Hepatocyte (in vitro differentiated cells): ENCODE data around the gene AP2A2. TPM values are rescaled to one million over a fixed set of nuclear protein-coding genes. Genes with fewer than 3 reads are reported as not detected.

ENCODE experiments used
- DNase-seq: peaks from one replicate; pipeline ENCODE4 v3.0.0-alpha.2; 2016; ENCODE audit warnings: low spot score
- H2AFZ ChIP-seq: fragments of 200-600 bp; sonication (generic); 2 replicates; pipeline ENCODE4 v1.6.0; 2016; ENCODE audit warnings: antibody characterized with exemption, mild to moderate bottlenecking
- H3K27ac ChIP-seq: fragments of 200-600 bp; sonication (generic); 2 replicates; pipeline ENCODE4 v1.5.1; 2016; ENCODE audit warnings: mild to moderate bottlenecking
- H3K27me3 ChIP-seq: fragments of 200-600 bp; sonication (generic); 2 replicates; pipeline ENCODE4 v1.6.1; 2016
- H3K36me3 ChIP-seq: fragments of 200-600 bp; sonication (generic); replicated peaks from 2 replicates; pipeline ENCODE4 v1.5.1; 2016; ENCODE audit warnings: low read depth; ENCODE audit not compliant: insufficient read depth
- H3K4me1 ChIP-seq: fragments of 200-600 bp; sonication (generic); 2 replicates; pipeline ENCODE4 v1.5.1; 2016; ENCODE audit warnings: mild to moderate bottlenecking, moderate library complexity; ENCODE audit not compliant: insufficient read depth
- H3K4me2 ChIP-seq: fragments of 200-600 bp; sonication (generic); 2 replicates; pipeline ENCODE4 v1.6.0; 2016
- H3K4me3 ChIP-seq: fragments of 200-600 bp; sonication (generic); 2 replicates; pipeline ENCODE4 v1.5.1; 2016; ENCODE audit warnings: mild to moderate bottlenecking
- H3K79me2 ChIP-seq: fragments of 200-600 bp; sonication (generic); 2 replicates; pipeline ENCODE4 v1.6.0; 2017; ENCODE audit warnings: mild to moderate bottlenecking
- H3K9me2 ChIP-seq: fragments of 200-600 bp; sonication (generic); replicated peaks from 2 replicates; pipeline ENCODE4 v1.6.0; 2017; ENCODE audit warnings: mild to moderate bottlenecking; ENCODE audit not compliant: insufficient read depth
- H3K9me3 ChIP-seq: fragments of 200-600 bp; sonication (generic); 2 replicates; pipeline ENCODE4 v1.5.1; 2016; ENCODE audit warnings: low read depth, mild to moderate bottlenecking
- H4K20me1 ChIP-seq: fragments of 200-600 bp; sonication (generic); 2 replicates; pipeline ENCODE4 v1.6.0; 2016; ENCODE audit warnings: mild to moderate bottlenecking; ENCODE audit not compliant: insufficient read depth, poor library complexity, severe bottlenecking
- CTCF ChIP-seq: fragments of 200-600 bp; sonication (generic); IDR thresholded peaks from 2 replicates; pipeline ENCODE4 v1.5.1; 2016; ENCODE audit warnings: antibody characterized with exemption, mild to moderate bottlenecking; ENCODE audit not compliant: poor library complexity
- EZH2 ChIP-seq: fragments of 200-600 bp; sonication (generic); IDR thresholded peaks from 2 replicates; pipeline ENCODE4 v1.6.1; 2016; ENCODE audit warnings: antibody characterized with exemption, mild to moderate bottlenecking, borderline replicate concordance
- EZH2phosphoT487 ChIP-seq: fragments of 200-600 bp; sonication (generic); IDR thresholded peaks from one replicate; pipeline ENCODE4 v1.6.1; 2018; ENCODE audit warnings: antibody characterized with exemption, mild to moderate bottlenecking, low read depth, moderate library complexity; ENCODE audit not compliant: unreplicated experiment, severe bottlenecking
- whole genome bisulfite sequencing: methylation state at CpG from one replicate; pipeline ENCODE4 v1.1.6; 2016; ENCODE audit warnings: low lambda C conversion rate; ENCODE audit errors: missing lambda C conversion rate; 5-methylcytosine and 5-hydroxymethylcytosine counted together
- polyA plus RNA-seq: library from polyadenylated mRNA; unstranded; fragments of >200 nt; fragmentation: Nextera tagmentation; extraction: Ambion mirVana; gene quantifications from 2 replicates; pipeline ENCODE4 v1.2.1, GENCODE V29; 2016
- total RNA-seq: library from RNA; depleted of rRNA; stranded (reverse); fragments of >200 nt; gene quantifications from 2 replicates; pipeline ENCODE4 v1.2.3, GENCODE V29; 2014

The AP2A2 gene
- total and polyA plus RNA-seq, 2 experiments from 2014 or later, result 49.7 to 68.0 TPM

- Histone ChIP-seq H3K27me3 (peaks cover 4% of the 10 kb centered on the region), H3K4me2 (no peak overlapping the region), H2AFZ (no peak overlapping the region), H3K4me1 (peaks cover 6% of the 10 kb centered on the region), H3K4me3 (no peak overlapping the region), H3K9me2 (no peaks in the 10 kb centered on the region), H3K36me3 (no peaks in the 10 kb centered on the region), H3K27ac (no peak overlapping the region), H3K79me2 (no peaks in the 10 kb centered on the region), H3K9me3 (no peaks in the 10 kb centered on the region), H4K20me1 (no peaks in the 10 kb centered on the region)
- DNase-seq, result no peak
- TF ChIP-seq CTCF (no peak), EZH2 (no peak), EZH2phosphoT487 (no peak)
- WGBS, result 92% methylated on average over 17 of the region's 18 CpGs
These were observed 124.4 kb downstream of the AP2A2 start for GRCh38 chr11:1049911-1050580.

DNA sequence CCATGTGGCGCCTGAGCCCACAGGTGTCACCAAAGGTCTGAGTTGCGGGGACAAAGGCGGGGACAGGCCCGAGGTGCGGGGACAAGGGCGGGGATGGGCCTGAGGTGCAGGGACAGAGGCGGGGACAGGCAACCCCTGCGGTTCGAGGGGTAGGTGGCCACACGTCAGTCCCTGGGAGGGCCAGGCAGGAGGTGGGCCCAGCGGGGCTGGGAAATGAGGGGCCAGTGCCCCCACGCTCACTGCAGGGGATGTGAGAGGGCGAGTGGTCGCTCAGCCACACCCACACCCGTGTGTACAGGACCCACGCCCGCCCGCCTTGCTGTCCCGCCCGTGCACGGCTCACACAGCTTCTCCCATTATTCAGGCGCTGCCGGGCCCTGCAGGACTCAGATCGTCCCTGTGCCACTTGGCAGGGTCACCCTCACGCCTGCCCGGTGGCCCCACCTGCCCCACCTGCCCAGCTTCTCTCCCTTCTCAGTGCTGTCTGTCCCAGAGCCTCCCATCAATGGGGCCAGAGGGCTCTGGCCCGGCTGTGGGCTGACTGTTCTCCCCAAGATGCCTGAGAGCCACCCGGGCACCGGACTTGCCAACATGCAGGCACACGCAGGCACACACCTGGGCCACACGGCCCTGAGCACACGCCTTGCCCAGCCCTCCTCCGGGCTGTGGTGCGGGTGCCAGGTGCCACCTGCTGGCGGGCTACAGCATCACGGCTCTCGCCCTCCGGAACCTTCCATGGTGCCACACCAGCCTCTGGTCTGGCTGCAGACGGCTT is 125.1 kb downstream of the AP2A2 start:
- no peaks in the 10 kb centered on the region for H3K36me3 ChIP-seq
- no peak overlapping the region for H3K4me2 ChIP-seq
- DNase-seq, result peak; percentile 84
- H2AFZ ChIP-seq, result no peak overlapping the region
- TF ChIP-seq CTCF, result peak; percentile 86
- no peak for TF ChIP-seq EZH2
- no peak for TF ChIP-seq EZH2phosphoT487
- no peaks in the 10 kb centered on the region for H3K9me2 ChIP-seq
- WGBS, result 60% methylated on average over 31 of the region's 39 CpGs
- H4K20me1 ChIP-seq, result no peaks in the 10 kb centered on the region
- peaks cover 6% of the 10 kb centered on the region for H3K4me1 ChIP-seq
- no peak overlapping the region for H3K27ac ChIP-seq
- no peak overlapping the region for H3K4me3 ChIP-seq
- H3K27me3 ChIP-seq, result peaks cover 4% of the 10 kb centered on the region
- no peaks in the 10 kb centered on the region for H3K9me3 ChIP-seq
- no peaks in the 10 kb centered on the region for H3K79me2 ChIP-seq

DNA sequence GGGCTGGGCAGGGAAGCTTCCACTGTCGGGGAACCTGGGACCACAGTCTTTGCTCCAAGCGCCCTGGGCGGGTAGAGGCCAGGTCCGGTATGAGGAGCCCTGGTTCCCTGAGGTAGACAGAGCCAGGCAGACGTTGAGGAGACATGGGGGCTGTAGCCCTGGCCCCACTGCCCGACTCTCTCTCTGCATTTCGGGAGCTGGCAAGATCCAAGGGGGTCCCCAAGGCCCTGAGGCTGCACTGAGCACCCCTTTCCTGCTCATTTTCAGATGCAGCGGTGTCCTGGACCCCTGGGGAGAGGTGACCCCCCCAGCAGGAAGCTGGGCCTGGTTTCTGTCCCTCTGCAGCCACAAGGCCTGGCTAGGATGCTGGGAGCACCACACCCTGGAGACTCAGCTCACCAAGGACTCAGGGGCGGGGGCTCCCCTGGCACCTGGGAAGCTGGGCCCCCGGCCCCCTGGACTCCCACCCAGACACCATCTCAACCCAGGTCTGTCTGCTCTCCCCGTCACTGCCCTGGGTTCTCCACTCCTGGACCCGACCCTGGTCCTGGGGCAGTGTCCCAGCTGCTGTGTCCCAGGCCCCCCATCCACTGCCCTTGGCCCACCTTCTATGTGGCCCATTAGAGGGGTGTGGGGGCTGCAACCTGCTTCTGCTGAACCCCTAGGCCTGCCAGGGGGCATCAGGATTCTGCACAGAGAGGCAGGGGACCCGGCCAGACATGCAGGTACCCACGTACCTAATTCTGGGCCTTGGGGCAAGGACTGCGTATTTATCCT is 125.9 kb downstream of the AP2A2 start:
- DNase-seq, result no peak
- H3K27ac ChIP-seq, result no peak overlapping the region
- no peaks in the 10 kb centered on the region for H4K20me1 ChIP-seq
- no peak for TF ChIP-seq EZH2phosphoT487
- TF ChIP-seq CTCF, result no peak
- no peak for TF ChIP-seq EZH2
- 77% methylated on average over 15 of the region's 15 CpGs for WGBS
- no peaks in the 10 kb centered on the region for H3K9me3 ChIP-seq
- H2AFZ ChIP-seq, result no peak overlapping the region
- no peak overlapping the region for H3K4me3 ChIP-seq
- H3K27me3 ChIP-seq, result peaks cover 4% of the 10 kb centered on the region
- no peaks in the 10 kb centered on the region for H3K36me3 ChIP-seq
- no peaks in the 10 kb centered on the region for H3K9me2 ChIP-seq
- H3K4me1 ChIP-seq, result peaks cover 6% of the 10 kb centered on the region
- no peak overlapping the region for H3K4me2 ChIP-seq
- no peaks in the 10 kb centered on the region for H3K79me2 ChIP-seq
